ENCODE results near the gene TLE2.
"Not testable (repeated sequence)": the region's sequence is repeated elsewhere in the genome, so short reads cannot be mapped to it uniquely, and the experiment has no call there.

The TLE2 gene

GRCh38 chr19:2964874-2965273, 64.2 kb downstream of the TLE2 start:
- Histone ChIP-seq H3K27ac (ENCODE audit: low read depth, low read length) (no peak overlapping the region), H3K79me2 (ENCODE audit: control insufficient read depth, insufficient read depth, low read length, unreplicated experiment) (no peaks in the 10 kb centered on the region), H2AFZ (ENCODE audit: low read length, unreplicated experiment) (no peak overlapping the region), H3K4me3 (ENCODE audit: low read depth, low read length) (no peak overlapping the region), H3K27me3 (ENCODE audit: insufficient read depth, low read length) (no peaks in the 10 kb centered on the region), H3K36me3 (ENCODE audit: insufficient read depth, low read length) (no peaks in the 10 kb centered on the region), H3K4me1 (ENCODE audit: control insufficient read depth, insufficient read depth, low read length, unreplicated experiment) (no peaks in the 10 kb centered on the region)

DNA sequence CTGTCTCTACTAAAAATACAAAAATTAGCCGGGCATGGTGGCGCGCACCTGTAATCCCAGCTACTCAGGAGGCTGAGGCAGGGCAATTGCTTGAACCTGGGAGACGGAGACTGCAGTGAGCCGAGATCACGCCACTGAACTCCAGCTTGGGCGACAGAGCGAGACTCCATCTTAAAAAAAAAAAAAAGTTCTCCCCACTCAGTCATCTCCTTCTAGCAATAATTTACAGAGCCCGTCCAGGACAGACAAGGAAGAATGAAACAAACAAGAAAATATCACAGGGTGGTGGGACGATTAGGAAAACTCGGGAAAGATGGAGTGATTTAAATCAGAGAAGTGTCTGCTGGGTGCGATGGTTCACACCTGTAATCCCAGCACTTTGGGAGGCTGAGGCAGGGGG, 65.4 kb downstream of the TLE2 start:
- not testable (repeated sequence) for H2AFZ ChIP-seq (ENCODE audit: low read length, unreplicated experiment); H3K4me1 ChIP-seq (ENCODE audit: control insufficient read depth, insufficient read depth, low read length, unreplicated experiment); H3K27me3 ChIP-seq (ENCODE audit: insufficient read depth, low read length); H3K36me3 ChIP-seq (ENCODE audit: insufficient read depth, low read length); H3K4me3 ChIP-seq (ENCODE audit: low read depth, low read length); H3K27ac ChIP-seq (ENCODE audit: low read depth, low read length); H3K79me2 ChIP-seq (ENCODE audit: control insufficient read depth, insufficient read depth, low read length, unreplicated experiment)

DNA sequence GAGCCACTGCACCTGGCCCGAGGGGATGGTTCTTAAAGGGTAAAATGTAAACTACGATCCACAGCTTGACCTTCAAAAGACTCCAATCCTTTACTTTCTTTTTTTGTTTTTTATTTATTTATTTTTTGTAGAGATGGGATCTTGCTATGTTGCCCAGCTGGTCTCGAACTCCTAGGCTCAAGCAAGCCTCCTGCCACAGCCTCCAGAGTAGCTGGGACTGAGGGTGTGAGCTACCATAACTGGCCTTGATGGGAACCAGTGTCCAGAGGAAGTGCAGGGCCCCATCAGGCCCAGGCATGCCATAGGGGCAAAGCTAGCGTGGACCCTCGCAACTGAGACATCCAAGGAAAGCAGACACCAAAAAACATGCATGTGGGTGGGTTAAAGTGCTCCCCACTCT, 66.0 kb downstream of the TLE2 start:
- no peaks in the 10 kb centered on the region for H3K79me2 ChIP-seq (ENCODE audit: control insufficient read depth, insufficient read depth, low read length, unreplicated experiment)
- H3K27ac ChIP-seq (ENCODE audit: low read depth, low read length) = no peak overlapping the region
- H3K4me1 ChIP-seq (ENCODE audit: control insufficient read depth, insufficient read depth, low read length, unreplicated experiment) = no peaks in the 10 kb centered on the region
- H3K27me3 ChIP-seq (ENCODE audit: insufficient read depth, low read length) = no peaks in the 10 kb centered on the region
- H3K4me3 ChIP-seq (ENCODE audit: low read depth, low read length) = no peak overlapping the region
- no peaks in the 10 kb centered on the region for H3K36me3 ChIP-seq (ENCODE audit: insufficient read depth, low read length)
- no peak overlapping the region for H2AFZ ChIP-seq (ENCODE audit: low read length, unreplicated experiment)

- Histone ChIP-seq H3K4me3 (ENCODE audit: low read depth, low read length) (no peak overlapping the region), H3K27ac (ENCODE audit: low read depth, low read length) (no peak overlapping the region), H3K79me2 (ENCODE audit: control insufficient read depth, insufficient read depth, low read length, unreplicated experiment) (no peaks in the 10 kb centered on the region), H3K4me1 (ENCODE audit: control insufficient read depth, insufficient read depth, low read length, unreplicated experiment) (no peaks in the 10 kb centered on the region), H3K36me3 (ENCODE audit: insufficient read depth, low read length) (no peaks in the 10 kb centered on the region), H3K27me3 (ENCODE audit: insufficient read depth, low read length) (no peaks in the 10 kb centered on the region), H2AFZ (ENCODE audit: low read length, unreplicated experiment) (no peak overlapping the region)
These were observed 66.9 kb downstream of the TLE2 start for GRCh38 chr19:2962018-2962670.

DNA sequence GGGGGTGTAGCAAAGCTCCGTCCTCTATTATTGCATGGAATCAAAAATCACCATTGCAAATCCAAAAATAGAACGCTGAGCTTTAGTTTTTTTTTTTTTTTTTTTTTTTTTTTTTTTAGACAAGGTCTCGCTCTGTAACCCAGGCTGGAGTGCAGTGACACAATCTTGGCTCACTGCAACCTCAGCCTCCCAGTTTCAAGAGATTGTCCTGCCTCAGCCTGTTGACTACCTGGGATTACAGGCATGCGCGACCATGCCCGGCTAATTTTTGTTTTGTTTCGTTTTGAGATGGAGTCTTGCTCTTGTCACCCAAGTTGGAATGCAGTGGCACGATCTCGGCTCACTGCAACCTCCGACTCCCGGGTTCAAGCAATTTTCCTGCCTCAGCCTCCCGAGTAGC, 69.0 kb downstream of the TLE2 start:
- Histone ChIP-seq H3K79me2 (ENCODE audit: control insufficient read depth, insufficient read depth, low read length, unreplicated experiment) (no peaks in the 10 kb centered on the region), H3K4me1 (ENCODE audit: control insufficient read depth, insufficient read depth, low read length, unreplicated experiment) (no peaks in the 10 kb centered on the region), H3K27ac (ENCODE audit: low read depth, low read length) (no peak overlapping the region), H3K27me3 (ENCODE audit: insufficient read depth, low read length) (no peaks in the 10 kb centered on the region), H3K4me3 (ENCODE audit: low read depth, low read length) (no peak overlapping the region), H2AFZ (ENCODE audit: low read length, unreplicated experiment) (no peak overlapping the region), H3K36me3 (ENCODE audit: insufficient read depth, low read length) (no peaks in the 10 kb centered on the region)

DNA sequence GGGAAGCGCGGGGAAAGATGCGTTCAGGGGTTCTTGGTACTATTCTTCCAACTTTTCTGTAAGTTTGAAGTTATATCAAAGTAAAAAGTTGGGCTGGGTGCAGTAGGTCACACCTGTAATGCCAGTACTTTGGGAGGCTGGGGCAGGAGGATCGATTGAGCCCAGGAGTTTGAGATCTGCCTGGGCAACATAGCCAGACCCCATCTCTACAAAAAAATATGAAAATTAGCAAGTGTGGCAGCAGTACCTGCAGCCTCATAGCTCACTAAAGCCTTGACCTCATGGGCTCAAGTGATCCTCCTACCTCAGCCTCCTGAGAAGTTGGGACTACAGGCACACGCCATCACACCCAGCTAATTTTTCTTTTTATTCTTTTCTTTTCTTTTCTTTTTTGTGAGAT, 71.9 kb downstream of the TLE2 start:
- Histone ChIP-seq H2AFZ (ENCODE audit: low read length, unreplicated experiment) (no peak overlapping the region), H3K27me3 (ENCODE audit: insufficient read depth, low read length) (no peaks in the 10 kb centered on the region), H3K4me3 (ENCODE audit: low read depth, low read length) (no peak overlapping the region), H3K27ac (ENCODE audit: low read depth, low read length) (no peak overlapping the region), H3K79me2 (ENCODE audit: control insufficient read depth, insufficient read depth, low read length, unreplicated experiment) (no peaks in the 10 kb centered on the region), H3K4me1 (ENCODE audit: control insufficient read depth, insufficient read depth, low read length, unreplicated experiment) (no peaks in the 10 kb centered on the region), H3K36me3 (ENCODE audit: insufficient read depth, low read length) (no peaks in the 10 kb centered on the region)

DNA sequence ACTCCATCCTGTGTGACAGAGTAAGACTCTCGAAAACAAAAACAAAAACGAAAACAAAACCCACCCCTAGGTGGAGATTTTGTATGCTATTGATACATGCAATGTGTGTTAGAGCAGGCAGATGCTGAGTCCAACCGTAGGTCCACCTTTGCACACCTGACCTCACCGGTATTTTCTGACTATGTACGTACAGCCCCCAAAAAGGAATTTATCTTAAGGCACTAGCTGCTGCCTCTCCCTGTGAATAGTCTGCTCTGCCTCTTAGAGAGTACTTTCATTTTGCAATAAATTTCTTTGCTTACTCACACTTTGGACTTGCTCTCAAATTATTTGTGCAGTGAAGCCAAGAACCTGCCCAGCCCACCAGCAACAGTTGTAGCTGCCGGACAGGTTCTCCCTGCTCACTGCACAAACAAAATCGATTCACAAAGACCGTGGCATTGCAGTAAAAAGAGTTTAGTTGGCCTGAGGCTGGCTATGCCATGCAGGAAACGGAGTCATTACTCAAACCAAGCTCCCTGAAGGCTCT, 76.1 kb downstream of the TLE2 start:
- no peak overlapping the region for H3K27ac ChIP-seq (ENCODE audit: low read depth, low read length)
- no peaks in the 10 kb centered on the region for H3K27me3 ChIP-seq (ENCODE audit: insufficient read depth, low read length)
- no peaks in the 10 kb centered on the region for H3K36me3 ChIP-seq (ENCODE audit: insufficient read depth, low read length)
- H3K79me2 ChIP-seq (ENCODE audit: control insufficient read depth, insufficient read depth, low read length, unreplicated experiment) = peaks cover 15% of the 10 kb centered on the region
- H3K4me3 ChIP-seq (ENCODE audit: low read depth, low read length) = peak overlapping the region; percentile 20
- H3K4me1 ChIP-seq (ENCODE audit: control insufficient read depth, insufficient read depth, low read length, unreplicated experiment) = peaks cover 4% of the 10 kb centered on the region
- no peak overlapping the region for H2AFZ ChIP-seq (ENCODE audit: low read length, unreplicated experiment)

DNA sequence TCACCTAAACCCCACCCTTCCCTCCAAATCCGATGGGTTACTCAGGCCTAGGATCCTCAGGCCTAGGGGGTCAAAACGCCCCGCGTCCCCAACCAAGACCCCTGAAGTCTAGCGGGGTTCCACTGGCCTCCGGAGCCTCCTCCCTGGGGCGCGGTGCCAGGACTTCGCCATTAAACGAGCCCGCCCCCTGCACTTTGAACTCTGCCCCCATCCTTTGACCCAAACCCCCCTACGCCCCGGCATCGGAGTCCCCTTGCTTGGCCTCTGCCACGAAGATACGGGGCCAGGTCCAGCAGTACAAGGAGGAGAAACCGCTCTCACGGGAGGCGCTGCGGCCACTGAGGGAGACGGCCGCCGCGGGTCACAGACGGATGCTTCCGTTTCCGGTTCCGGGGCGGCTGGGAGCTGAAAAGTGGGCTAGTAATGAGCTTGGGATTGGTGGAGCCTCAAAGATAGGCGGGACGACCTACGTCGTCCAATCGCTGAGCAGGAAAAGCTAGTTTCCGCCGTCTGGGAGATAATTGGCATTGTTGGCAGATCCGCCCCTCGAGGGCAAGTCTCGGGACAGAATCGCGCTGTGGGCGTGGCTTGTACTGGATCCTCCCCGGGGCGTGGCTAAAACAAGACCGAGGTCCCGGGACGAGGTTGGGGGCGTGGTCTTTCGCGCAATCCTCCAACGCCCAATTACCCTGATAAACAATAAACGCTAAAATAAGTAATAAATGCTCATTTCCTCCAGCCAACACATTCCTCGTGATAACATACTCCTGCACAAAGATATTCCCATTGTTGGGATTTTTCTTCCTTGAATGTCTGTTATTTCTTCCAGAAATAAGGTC, 78.6 kb downstream of the TLE2 start:
- peak overlapping the region; percentile 98 for H2AFZ ChIP-seq (ENCODE audit: low read length, unreplicated experiment)
- no peaks in the 10 kb centered on the region for H3K27me3 ChIP-seq (ENCODE audit: insufficient read depth, low read length)
- H3K4me1 ChIP-seq (ENCODE audit: control insufficient read depth, insufficient read depth, low read length, unreplicated experiment) = peaks cover 4% of the 10 kb centered on the region
- peak overlapping the region; percentile 98 for H3K4me3 ChIP-seq (ENCODE audit: low read depth, low read length)
- peak overlapping the region; percentile 87 for H3K27ac ChIP-seq (ENCODE audit: low read depth, low read length)
- no peaks in the 10 kb centered on the region for H3K36me3 ChIP-seq (ENCODE audit: insufficient read depth, low read length)
- H3K79me2 ChIP-seq (ENCODE audit: control insufficient read depth, insufficient read depth, low read length, unreplicated experiment) = peaks cover 15% of the 10 kb centered on the region

DNA sequence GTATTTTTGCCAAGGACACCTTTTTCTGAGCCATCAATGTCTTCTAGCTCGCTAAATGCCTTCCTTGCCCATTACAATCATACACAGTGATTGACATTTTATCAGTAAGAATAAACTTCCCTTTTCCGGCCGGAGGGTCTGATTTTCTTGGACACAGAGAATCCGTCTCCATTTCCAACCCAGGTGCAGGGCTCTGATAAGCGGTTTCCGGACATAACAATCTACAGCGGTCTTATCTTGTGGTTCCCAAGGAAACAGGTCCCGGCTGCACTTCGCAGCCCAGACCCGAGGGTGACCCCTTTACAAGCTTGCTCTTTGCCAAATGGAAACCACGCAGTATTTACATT, 79.2 kb downstream of the TLE2 start:
- Histone ChIP-seq H3K36me3 (ENCODE audit: insufficient read depth, low read length) (no peaks in the 10 kb centered on the region), H3K27me3 (ENCODE audit: insufficient read depth, low read length) (no peaks in the 10 kb centered on the region), H2AFZ (ENCODE audit: low read length, unreplicated experiment) (peak overlapping the region; percentile 73), H3K79me2 (ENCODE audit: control insufficient read depth, insufficient read depth, low read length, unreplicated experiment) (peaks cover 15% of the 10 kb centered on the region), H3K4me1 (ENCODE audit: control insufficient read depth, insufficient read depth, low read length, unreplicated experiment) (peaks cover 4% of the 10 kb centered on the region), H3K27ac (ENCODE audit: low read depth, low read length) (peak overlapping the region; percentile 87), H3K4me3 (ENCODE audit: low read depth, low read length) (peak overlapping the region; percentile 98)
